Stimulated activated CD8-positive, alpha-beta memory T cell treated with anti-CD3 and anti-CD28 coated beads, Interleukin-2, amount 100 ng/mL, for 1 hour (primary cell): ENCODE results near the gene WASF2.
"Not testable (repeated sequence)": the region's sequence is repeated elsewhere in the genome, so short reads cannot be mapped to it uniquely, and the experiment has no call there.

Experiments used
- DNase-seq, 2 donors: peaks; one replicate each; pipeline ENCODE4 v3.0.0-alpha.2; 2020; ENCODE audit warnings: low read depth in 2 of 2

WASF2 gene

GRCh38 chr1:27521861-27522431, 32.0 kb upstream of the WASF2 start:
- no peak for DNase-seq

- peak; percentile 22 to 26 for DNase-seq
Measured at GRCh38 chr1:27521336-27521831, 31.4 kb upstream of the WASF2 start.

DNA sequence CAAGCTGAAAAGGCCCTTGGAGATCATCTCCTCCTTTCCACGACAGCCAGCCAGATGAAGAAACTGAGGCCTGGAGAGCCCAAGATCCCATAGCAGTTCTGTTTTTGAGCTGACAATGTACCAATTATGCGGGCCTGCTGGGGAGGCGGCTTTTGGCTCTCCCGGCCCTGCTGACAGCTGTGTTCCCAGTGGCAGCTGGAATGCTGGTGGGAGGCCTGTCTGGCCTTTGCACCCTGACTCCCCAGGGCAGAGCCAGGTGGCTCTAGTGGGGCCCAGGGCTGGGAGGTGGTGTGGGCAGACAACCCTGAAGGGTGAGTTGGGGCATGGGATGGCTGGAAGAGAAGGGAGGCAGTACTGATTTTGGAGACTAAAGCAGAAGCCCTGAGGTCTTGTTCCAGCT, 30.7 kb upstream of the WASF2 start:
- DNase-seq, result no peak

DNA sequence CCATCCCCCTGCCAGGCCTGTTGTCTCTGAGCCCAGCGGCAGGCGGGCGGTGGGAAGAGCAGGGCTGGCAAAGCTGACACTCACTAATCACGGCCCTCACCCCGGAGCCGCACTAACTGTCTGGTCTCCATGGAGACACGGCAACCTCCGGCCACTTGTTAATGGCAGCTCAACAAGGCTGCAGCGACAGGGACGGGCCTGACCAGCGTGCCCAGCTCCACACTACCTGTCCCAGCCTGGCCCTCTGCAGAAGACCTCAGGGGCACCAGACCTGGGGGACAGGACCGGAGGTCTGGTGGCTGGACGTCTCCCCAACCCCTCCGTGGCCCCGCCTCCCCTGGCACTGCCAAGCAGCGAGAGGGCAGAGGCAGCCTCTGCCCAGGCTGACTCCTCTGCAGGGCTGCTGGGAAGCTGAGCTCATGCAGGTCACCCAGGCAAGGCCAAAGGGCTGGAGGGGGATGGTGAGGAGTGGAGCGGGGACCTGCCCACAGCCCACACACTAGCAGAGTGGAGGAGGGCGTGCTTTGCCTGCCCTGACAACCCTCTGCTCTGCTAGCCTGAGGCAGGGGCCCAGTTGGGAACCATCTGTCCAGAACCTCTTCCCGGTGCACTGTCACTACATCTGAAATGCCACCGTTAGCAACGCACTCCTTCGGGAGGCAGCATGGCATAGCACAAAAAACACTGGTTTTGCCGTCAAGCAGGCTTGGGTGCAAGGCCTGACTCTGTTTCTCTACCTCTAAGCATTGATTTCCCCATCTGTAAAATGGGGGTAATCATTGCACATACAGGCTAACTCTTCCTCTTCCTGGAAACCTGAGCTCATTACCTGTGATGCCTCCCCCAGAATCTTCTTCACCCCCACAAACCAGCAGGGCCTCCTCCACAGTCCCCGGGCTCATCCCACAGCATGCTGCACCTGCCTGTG, 29.6 kb upstream of the WASF2 start:
- DNase-seq, result no peak

- DNase-seq, result no peak
Measured at GRCh38 chr1:27518808-27519207, 28.8 kb upstream of the WASF2 start.

GRCh38 chr1:27517907-27518718, 28.1 kb upstream of the WASF2 start:
- no peak for DNase-seq

GRCh38 chr1:27517301-27517700, 27.3 kb upstream of the WASF2 start:
- DNase-seq, result no peak

DNA sequence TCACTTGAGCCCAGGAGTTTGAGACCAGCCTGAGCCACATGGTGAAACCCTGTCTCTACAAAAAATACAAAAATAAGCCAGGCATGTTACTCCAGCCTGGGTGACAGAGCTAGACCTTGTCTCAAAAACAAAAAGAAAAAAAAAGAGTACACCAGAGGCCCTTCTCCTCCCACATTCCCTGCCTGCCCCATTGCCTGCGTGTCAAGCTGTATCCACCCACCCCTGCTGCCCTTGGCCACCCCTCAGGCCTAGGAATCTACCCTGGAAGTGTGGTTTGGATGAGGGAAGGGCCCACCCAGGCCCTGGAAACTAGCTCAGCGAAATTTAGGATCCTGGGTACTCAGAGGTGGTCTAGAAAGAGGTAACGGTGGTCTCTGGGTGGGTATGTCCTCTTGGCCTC, 25.7 kb upstream of the WASF2 start:
- no peak for DNase-seq

GRCh38 chr1:27513958-27514357, 24.0 kb upstream of the WASF2 start:
- no peak for DNase-seq

DNA sequence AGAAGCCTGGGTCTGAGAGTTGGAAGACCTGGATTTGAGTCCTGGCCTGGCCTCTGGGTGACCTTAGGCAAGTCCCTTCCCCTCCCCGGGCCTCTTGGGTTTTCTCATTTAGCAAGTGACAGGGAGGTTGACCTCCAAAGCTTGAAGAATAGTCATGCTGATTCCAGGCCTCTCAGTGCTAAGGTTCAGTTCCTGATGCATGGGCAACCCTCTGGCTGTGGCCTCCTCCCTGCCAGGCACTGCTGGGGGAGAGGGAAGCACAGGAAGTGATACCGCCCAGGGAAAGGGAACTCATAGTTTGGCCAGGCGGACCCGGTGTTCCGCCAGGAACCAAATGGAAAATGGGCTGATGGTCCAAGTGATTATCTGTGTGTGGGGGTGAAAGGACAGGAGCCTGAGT, 23.6 kb upstream of the WASF2 start:
- DNase-seq, result no peak

DNA sequence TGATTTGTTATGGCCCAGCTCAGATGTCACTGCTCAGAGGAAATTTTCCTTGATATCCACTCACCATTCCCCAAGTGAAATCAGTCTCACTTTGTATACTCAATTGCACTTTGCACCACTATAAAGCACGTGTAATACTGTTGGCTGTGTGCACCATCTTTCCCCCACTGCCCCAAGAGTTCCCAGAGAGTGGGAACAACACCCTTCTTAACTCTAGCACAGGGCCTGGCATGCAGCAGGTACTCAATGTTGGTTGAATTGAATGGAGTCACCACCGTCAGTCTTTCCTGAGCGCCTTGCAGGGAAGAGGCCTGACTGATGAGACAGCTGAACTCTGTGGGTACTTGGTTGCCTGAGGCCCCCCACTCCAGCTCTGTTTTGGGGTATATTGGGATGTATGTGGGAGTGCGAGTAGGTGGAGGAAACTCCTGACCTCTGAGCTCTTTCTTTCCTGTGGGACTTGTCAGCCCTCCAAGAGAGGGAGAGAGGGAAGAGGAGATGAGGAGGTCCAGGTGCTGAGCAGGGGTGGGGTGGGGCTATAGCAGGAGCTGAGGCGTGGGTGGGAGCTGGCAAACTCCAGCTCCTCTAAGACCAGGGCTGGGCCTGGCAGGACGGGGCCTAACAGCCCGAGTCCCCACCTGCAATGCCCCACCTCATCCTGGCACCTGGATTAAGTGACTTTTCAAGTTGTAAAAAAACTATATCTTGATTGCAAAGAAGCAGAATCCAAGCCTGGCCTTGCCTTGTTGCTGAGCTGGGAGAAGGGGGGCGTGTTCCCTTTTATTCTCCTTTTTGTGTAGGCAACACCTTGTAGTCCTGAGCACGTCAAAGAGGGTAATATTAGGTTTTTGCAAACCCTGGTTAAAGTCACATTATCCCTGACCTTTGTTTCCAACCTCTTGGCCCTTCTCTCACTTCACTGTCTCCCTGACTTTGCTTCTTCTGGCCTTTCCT, 19.4 kb upstream of the WASF2 start:
- no peak for DNase-seq

DNA sequence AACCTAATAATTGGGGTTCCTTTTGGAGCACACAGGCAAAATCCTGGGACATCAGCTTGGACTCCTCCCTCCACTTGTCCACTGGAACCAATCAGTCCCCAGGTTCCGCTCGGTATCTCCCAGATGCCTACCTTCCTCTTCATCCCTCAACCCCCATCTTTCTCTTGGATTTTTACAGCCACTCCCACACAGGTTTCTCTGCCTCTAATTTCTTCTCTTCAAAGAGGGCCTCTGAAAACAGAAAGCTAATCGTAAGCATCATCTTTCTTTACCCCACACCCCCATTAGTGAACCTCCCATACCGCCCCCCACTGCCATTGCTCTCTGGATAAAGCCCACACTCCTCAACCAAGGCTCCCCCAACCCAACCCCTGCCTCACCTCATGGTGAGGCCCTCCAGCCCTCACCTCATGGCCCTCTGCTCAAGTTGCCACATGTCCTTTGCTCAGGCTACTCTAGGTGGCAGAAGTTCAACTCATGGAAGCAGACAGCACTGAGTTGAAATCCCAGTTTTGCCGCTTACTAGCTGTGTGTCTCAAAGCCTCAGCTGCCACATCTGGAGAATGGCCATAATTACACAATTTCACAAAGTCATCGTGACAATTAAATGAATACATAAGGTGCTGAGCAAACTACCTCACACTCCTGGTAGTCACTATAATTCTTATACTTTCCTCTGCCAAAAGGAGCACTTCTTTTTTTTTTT, 18.1 kb upstream of the WASF2 start:
- DNase-seq, result no peak

DNA sequence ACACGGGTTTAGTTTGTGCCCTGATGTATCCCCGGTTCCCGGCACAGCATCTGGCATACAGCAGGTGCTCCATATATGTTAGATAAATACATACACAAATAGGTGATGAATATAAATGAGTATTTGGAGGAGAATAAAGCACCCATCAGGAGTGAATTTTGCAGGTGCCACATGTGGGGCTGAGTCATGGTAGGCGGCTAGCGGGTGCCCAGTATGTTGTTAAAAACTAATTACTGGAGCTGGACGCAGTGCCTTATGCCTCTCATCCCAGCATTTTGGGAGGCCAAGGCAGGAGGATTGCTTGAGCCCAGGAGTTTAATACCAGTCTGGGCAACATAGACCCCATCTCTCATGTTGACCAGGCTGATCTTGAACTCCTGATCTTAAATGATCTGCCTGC, 16.7 kb upstream of the WASF2 start:
- no peak for DNase-seq

GRCh38 chr1:27505420-27505680, 15.4 kb upstream of the WASF2 start:
- no peak for DNase-seq

- DNase-seq, result no peak
Measured at GRCh38 chr1:27504588-27505419, 14.8 kb upstream of the WASF2 start.

DNA sequence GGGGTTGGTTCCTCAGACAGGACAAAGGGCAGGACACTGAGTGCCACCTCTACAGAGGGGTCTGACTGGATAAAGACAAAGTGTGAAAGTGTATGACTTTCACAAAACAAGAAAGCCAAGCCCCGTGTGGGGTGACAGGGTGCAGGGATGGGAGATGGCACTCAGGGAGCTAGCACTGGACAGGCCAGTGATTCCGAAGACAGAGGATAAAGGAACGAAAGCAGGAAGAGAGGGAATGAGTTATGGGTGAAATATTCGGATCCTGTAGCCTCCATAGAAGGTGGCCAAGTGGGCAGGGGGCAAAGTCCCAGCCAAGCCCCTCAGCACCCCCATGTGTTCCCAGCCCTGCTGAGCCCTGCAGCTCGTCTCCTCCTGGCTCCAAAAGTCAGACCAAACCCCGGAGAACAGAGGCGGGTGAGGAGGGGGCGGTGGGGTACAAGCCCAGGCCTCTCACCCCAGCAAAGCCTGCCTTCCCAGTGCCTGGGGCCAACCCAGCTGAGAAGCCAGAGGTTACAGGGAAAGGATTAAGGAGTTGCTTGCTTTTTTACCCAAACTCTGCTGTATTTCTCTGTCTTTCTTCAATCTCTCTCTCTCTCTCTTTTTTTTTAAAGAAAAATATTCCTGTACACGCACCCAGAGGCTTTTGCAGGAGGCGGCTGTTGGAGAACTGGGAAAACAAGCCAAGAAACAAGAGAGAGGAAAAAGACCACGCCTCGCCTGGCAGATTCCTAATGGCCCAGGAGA, 14.0 kb upstream of the WASF2 start:
- DNase-seq, result no peak

- no peak for DNase-seq
Measured at GRCh38 chr1:27503033-27503432, 13.1 kb upstream of the WASF2 start.

DNA sequence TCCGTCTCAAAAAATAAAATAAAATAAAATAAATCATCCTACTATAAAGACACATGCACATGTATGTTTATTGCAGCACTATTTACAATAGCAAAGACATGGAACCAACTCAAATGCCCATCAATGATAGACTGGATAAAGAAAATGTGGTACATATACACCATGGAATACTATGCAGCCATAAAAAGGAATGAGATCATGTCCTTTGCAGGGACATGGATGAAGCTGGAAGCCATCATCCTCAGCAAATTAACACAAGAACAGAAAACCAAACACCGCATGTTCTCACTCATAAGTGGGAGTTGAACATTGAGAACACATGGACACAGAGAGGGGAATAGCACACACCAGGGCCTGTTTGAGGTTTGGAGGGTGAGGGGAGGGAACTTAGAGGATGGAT, 11.2 kb upstream of the WASF2 start:
- DNase-seq, result not testable (repeated sequence)

DNA sequence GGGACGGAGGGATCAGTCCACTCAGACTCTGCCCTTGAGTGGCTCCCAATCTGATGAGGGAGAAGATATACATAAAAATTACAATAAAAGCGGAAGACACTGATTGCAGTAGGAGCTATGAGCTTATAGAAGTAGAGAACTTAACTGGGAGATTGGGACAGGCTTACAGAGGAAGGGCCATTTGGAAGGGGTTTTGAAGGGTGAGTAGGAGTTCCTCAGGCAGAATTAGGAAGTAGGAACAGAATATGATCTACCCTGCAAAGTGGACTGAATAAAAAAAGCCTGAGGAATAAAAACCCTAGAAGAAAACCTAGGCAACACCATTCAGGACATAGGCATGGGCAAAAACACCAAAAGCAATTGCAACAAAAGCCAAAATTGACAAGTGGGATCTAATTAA, 9.2 kb upstream of the WASF2 start:
- DNase-seq, result no peak
